ENCODE results near the gene ZCCHC4. TPM values are rescaled to one million over a fixed set of nuclear protein-coding genes. Genes with fewer than 3 reads are reported as not detected.

The ZCCHC4 gene
- total RNA-seq, 3 donors from 2014 or later = 10.7 to 32.1 (median 18.7) TPM

- no peak for DNase-seq (ENCODE audit: low spot score in 2 of 2)
- no peaks in the 10 kb centered on the region for H3K27me3 ChIP-seq
- intact Hi-C loops (cut with DNase I; ENCODE audit: low total_unique reads) = no loop called here
- no peaks in the 10 kb centered on the region for H3K4me1 ChIP-seq
- TF ChIP-seq, protein P1, sequence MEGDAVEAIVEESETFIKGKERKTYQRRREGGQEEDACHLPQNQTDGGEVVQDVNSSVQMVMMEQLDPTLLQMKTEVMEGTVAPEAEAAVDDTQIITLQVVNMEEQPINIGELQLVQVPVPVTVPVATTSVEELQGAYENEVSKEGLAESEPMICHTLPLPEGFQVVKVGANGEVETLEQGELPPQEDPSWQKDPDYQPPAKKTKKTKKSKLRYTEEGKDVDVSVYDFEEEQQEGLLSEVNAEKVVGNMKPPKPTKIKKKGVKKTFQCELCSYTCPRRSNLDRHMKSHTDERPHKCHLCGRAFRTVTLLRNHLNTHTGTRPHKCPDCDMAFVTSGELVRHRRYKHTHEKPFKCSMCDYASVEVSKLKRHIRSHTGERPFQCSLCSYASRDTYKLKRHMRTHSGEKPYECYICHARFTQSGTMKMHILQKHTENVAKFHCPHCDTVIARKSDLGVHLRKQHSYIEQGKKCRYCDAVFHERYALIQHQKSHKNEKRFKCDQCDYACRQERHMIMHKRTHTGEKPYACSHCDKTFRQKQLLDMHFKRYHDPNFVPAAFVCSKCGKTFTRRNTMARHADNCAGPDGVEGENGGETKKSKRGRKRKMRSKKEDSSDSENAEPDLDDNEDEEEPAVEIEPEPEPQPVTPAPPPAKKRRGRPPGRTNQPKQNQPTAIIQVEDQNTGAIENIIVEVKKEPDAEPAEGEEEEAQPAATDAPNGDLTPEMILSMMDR (IDR thresholded peaks at IDR 0.05) = no peak
- TF ChIP-seq POLR2AphosphoS5 (IDR thresholded peaks at IDR 0.05) (no peak), POLR2A (IDR thresholded peaks at IDR 0.05) (no peak)
- no peak overlapping the region for H3K27ac ChIP-seq
- no peaks in the 10 kb centered on the region for H3K9me3 ChIP-seq
- H3K36me3 ChIP-seq = peaks cover 1% of the 10 kb centered on the region
- no peak overlapping the region for H3K4me3 ChIP-seq
Measured at GRCh38 chr4:25417014-25417413, 104.4 kb downstream of the ZCCHC4 start.

Other genes starting within 250 kb of the ZCCHC4 start
- gene SEPSECS, start 152.3 kb upstream of the ZCCHC4 start, total RNA-seq = 10 to 100 TPM in 2 of 3 donors, 1 to 10 TPM in 1; 8.8 to 18.7 (median 10.8) TPM
- 10 to 100 TPM; 12.3 to 22.0 (median 21.0) TPM for gene PI4K2B, start 78.7 kb upstream of the ZCCHC4 start, total RNA-seq
- gene ANAPC4, start 64.5 kb downstream of the ZCCHC4 start, total RNA-seq = 10 to 100 TPM; 34.6 to 59.7 (median 36.1) TPM